CD8-positive, alpha-beta memory T cell (primary cell): ENCODE data around the gene FAM13A. TPM values are rescaled to one million over a fixed set of nuclear protein-coding genes. Genes with fewer than 3 reads are reported as not detected.

Experiments used
- polyA plus RNA-seq: library from polyadenylated mRNA; unstranded; fragments of 300-500 nt; fragmentation: Illumina TruSeq; gene quantifications from one replicate; pipeline ENCODE4 v1.2.3, GENCODE V29; 2021
- total RNA-seq, 2 experiments: library from RNA; stranded (reverse); gene quantifications; one replicate each; pipeline ENCODE4 v1.2.3, GENCODE V29; 2021

FAM13A gene
- total and polyA plus RNA-seq, 3 experiments from 2014 or later: 1.4 to 1.6 (median 1.4) TPM

Other genes starting within 250 kb of the FAM13A start
- 1 to 10 TPM; 4.1 to 4.4 TPM for gene TIGD2, start 54.3 kb upstream of the FAM13A start, total RNA-seq
- gene TIGD2, start 54.3 kb upstream of the FAM13A start, polyA plus RNA-seq: 3.2 TPM